SK-N-SH treated with all-trans-retinoic acid at 6 μM for 48 hours (cell line): ENCODE data around the gene CYP3A7.
"Not testable (repeated sequence)": the region's sequence is repeated elsewhere in the genome, so short reads cannot be mapped to it uniquely, and the experiment has no call there.

Source experiments
- ATAC-seq: fragments of 200-7000 bp; cut with Tn5 transposase; 3 replicates; pipeline ENCODE4 v1.9.1; 2020; ENCODE audit warnings: mild to moderate bottlenecking, moderate library complexity
- ARNTL ChIP-seq: fragments of 450-650 bp; formaldehyde crosslinking; IDR thresholded peaks from 2 replicates; pipeline ENCODE4 v1.5.0; 2020; ENCODE audit warnings: low read depth, mild to moderate bottlenecking, moderate library complexity, borderline replicate concordance
- BACH2 ChIP-seq: fragments of 250-450 bp; sonication (Bioruptor Pico); IDR thresholded peaks from 2 replicates; pipeline ENCODE4 v1.9.0; 2021; ENCODE audit warnings: mild to moderate bottlenecking, borderline replicate concordance
- CREB5 ChIP-seq: fragments of 250-450 bp; sonication (Bioruptor Pico); IDR thresholded peaks from 2 replicates; pipeline ENCODE4 v1.5.1; 2020; ENCODE audit warnings: low read depth, mild to moderate bottlenecking, moderate library complexity
- CSDC2 ChIP-seq: fragments of 250-450 bp; sonication (Bioruptor Pico); IDR thresholded peaks from 2 replicates; pipeline ENCODE4 v1.5.0; 2020; ENCODE audit warnings: mild to moderate bottlenecking, moderate library complexity
- CSRNP3 ChIP-seq: fragments of 250-450 bp; sonication (Bioruptor Pico); IDR thresholded peaks from 2 replicates; pipeline ENCODE4 v1.5.1; 2021; ENCODE audit warnings: mild to moderate bottlenecking, moderate library complexity
- ESRRG ChIP-seq: fragments of 250-450 bp; sonication (Bioruptor Pico); IDR thresholded peaks from 2 replicates; pipeline ENCODE4 v1.6.1; 2021; ENCODE audit warnings: mild to moderate bottlenecking
- GLIS3 ChIP-seq: fragments of 250-450 bp; sonication (Bioruptor Pico); IDR thresholded peaks from 2 replicates; pipeline ENCODE4 v1.5.0; 2020; ENCODE audit warnings: mild to moderate bottlenecking, moderate library complexity
- ISL1 ChIP-seq: fragments of 250-450 bp; sonication (Bioruptor Pico); IDR thresholded peaks from 2 replicates; pipeline ENCODE4 v2.1.2; 2022; ENCODE audit warnings: mild to moderate bottlenecking, moderate library complexity
- OSR1 ChIP-seq: fragments of 250-450 bp; sonication (Bioruptor Pico); IDR thresholded peaks from 2 replicates; pipeline ENCODE4 v1.8.0; 2022; ENCODE audit warnings: moderate library complexity, mild to moderate bottlenecking, inconsistent platforms
- PATZ1 ChIP-seq: fragments of 250-450 bp; sonication (Bioruptor Pico); IDR thresholded peaks from 2 replicates; pipeline ENCODE4 v1.8.0; 2020; ENCODE audit warnings: mild to moderate bottlenecking, moderate library complexity, borderline replicate concordance
- PPARA ChIP-seq: fragments of 250-450 bp; sonication (Bioruptor Pico); IDR thresholded peaks from 2 replicates; pipeline ENCODE4 v1.5.0; 2020; ENCODE audit warnings: mild to moderate bottlenecking, borderline replicate concordance
- RARB ChIP-seq: fragments of 250-450 bp; sonication (Bioruptor Pico); IDR thresholded peaks from 2 replicates; pipeline ENCODE4 v1.8.0; 2021; ENCODE audit warnings: mild to moderate bottlenecking, moderate library complexity
- SNAI2 ChIP-seq: fragments of 250-450 bp; sonication (Bioruptor Pico); IDR thresholded peaks from 2 replicates; pipeline ENCODE4 v1.5.0; 2020; ENCODE audit warnings: mild to moderate bottlenecking, moderate library complexity
- TCF4 ChIP-seq: fragments of 250-450 bp; sonication (Bioruptor Pico); IDR thresholded peaks from 2 replicates; pipeline ENCODE4 v1.8.0; 2021; ENCODE audit warnings: mild to moderate bottlenecking, moderate library complexity, borderline replicate concordance
- TOX ChIP-seq: fragments of 250-450 bp; sonication (Bioruptor Pico); IDR thresholded peaks from 2 replicates; pipeline ENCODE4 v1.8.0; 2021; ENCODE audit warnings: mild to moderate bottlenecking, moderate library complexity, borderline replicate concordance
- ZC3H10 ChIP-seq: fragments of 250-450 bp; sonication (Bioruptor Pico); IDR thresholded peaks from 2 replicates; pipeline ENCODE4 v1.5.1; 2021; ENCODE audit warnings: mild to moderate bottlenecking, moderate library complexity
- ZFP30 ChIP-seq: fragments of 450-650 bp; formaldehyde crosslinking; IDR thresholded peaks from 2 replicates; pipeline ENCODE4 v1.5.0; 2022; ENCODE audit warnings: mild to moderate bottlenecking, moderate library complexity
- ZNF565 ChIP-seq: fragments of 450-650 bp; formaldehyde crosslinking; conservative IDR thresholded peaks from 2 replicates; pipeline ENCODE4 v1.5.0; 2020; ENCODE audit warnings: low read depth, mild to moderate bottlenecking, moderate library complexity
- ZNF70 ChIP-seq: fragments of 450-650 bp; formaldehyde crosslinking; IDR thresholded peaks from 2 replicates; pipeline ENCODE4 v1.5.0; 2020; ENCODE audit warnings: mild to moderate bottlenecking, moderate library complexity
- ZNF8 ChIP-seq: fragments of 450-650 bp; formaldehyde crosslinking; IDR thresholded peaks from 2 replicates; pipeline ENCODE4 v1.5.0; 2020; ENCODE audit warnings: mild to moderate bottlenecking, moderate library complexity
- TF ChIP-seq, protein P1 (sequence below): fragments of 250-450 bp; sonication (Bioruptor Pico); IDR thresholded peaks from 2 replicates; pipeline ENCODE4 v1.8.0; 2021; ENCODE audit warnings: low read depth, mild to moderate bottlenecking, moderate library complexity, borderline replicate concordance

Gene CYP3A7

GRCh38 chr7:99762680-99763327 is 27.8 kb upstream of the CYP3A7 start:
- no peak for TF ChIP-seq PPARA (CRISPR knock-in tag)
- TF ChIP-seq RARB (CRISPR knock-in tag) = no peak
- TF ChIP-seq OSR1 (CRISPR knock-in tag) = no peak
- TF ChIP-seq GLIS3 = no peak
- ATAC-seq = peak; percentile 56; the same call in 2 of the 3 replicates

- no peak for ATAC-seq
- TF ChIP-seq ZC3H10 (CRISPR knock-in tag) (no peak), ZNF70 (CRISPR knock-in tag) (no peak)
These were observed 20.1 kb upstream of the CYP3A7 start for GRCh38 chr7:99755085-99755484.

DNA sequence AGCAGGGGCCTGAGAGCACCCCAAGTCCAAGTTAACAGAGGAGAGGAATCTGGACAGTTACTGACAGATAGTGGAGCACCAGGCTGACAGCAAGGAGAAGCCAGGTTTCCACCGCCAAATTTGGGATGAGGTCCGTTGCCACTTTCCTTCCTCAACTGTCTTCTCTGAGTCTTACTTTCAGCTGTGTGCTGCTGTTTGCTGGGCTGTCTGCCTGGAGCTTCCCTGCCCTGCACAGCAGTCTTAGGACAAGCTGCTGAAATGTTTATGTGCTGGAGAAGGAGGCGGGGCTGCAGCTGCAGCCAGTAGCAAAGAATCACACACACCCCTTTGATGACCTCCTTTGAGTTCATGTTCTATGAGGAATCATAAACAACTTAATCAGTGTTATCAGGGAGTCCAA is 17.4 kb upstream of the CYP3A7 start:
- peak; percentile 40; the same call in 2 of the 3 replicates for ATAC-seq
- TF ChIP-seq ZNF8 (CRISPR knock-in tag) (no peak), PPARA (CRISPR knock-in tag) (no peak), ESRRG (CRISPR knock-in tag) (no peak), ARNTL (CRISPR knock-in tag) (no peak), SNAI2 (CRISPR knock-in tag) (no peak)
- TF ChIP-seq, protein P1, sequence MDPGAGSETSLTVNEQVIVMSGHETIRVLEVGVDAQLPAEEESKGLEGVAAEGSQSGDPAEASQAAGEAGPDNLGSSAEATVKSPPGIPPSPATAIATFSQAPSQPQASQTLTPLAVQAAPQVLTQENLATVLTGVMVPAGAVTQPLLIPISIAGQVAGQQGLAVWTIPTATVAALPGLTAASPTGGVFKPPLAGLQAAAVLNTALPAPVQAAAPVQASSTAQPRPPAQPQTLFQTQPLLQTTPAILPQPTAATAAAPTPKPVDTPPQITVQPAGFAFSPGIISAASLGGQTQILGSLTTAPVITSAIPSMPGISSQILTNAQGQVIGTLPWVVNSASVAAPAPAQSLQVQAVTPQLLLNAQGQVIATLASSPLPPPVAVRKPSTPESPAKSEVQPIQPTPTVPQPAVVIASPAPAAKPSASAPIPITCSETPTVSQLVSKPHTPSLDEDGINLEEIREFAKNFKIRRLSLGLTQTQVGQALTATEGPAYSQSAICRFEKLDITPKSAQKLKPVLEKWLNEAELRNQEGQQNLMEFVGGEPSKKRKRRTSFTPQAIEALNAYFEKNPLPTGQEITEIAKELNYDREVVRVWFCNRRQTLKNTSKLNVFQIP (CRISPR knock-in tag) = no peak

DNA sequence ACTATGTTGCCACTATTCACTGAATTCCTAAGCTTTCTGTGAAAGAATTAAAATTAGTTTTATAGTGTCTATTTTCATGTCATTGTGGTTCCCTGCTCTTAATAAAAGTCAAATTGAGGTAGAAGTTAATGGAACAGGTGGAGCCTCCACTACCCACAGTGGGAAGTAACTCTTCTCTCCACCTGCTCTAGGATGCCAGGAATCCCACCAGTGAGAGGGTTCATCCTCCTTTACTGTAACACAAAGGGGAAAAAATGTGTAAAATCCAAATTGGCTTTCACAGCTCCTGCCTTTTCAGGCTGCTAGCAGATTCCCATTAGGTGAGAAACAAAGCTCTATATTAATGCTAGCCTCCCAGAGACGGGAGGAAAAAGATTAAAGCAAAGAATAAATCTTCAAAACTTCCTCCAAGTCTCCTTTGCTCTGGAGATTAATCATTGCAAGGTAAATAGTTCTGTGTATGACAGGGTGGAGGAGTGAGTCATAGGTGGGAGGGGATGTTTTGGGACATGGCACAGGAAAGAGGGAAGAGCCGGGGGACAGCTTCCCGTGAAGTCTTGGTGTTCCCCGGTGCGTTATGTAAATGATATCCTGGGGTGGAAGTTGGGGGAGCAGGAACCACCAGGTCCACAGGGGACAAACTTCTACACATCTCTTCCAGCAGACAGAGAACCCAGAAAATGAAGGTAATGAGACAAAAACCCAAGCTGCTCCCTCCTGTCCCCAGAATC is 16.5 kb upstream of the CYP3A7 start:
- not testable (repeated sequence) for ATAC-seq

- TF ChIP-seq CSRNP3 (CRISPR knock-in tag) = no peak
- no peak for TF ChIP-seq ZNF70 (CRISPR knock-in tag)
- TF ChIP-seq ZNF8 (CRISPR knock-in tag) = no peak
- TF ChIP-seq ARNTL (CRISPR knock-in tag) = no peak
- no peak for TF ChIP-seq GLIS3
- no peak for TF ChIP-seq TCF4
- no peak for TF ChIP-seq CSDC2 (CRISPR knock-in tag)
- no peak for TF ChIP-seq ZC3H10 (CRISPR knock-in tag)
- TF ChIP-seq PATZ1 = no peak
- TF ChIP-seq RARB (CRISPR knock-in tag) = no peak
- no peak for TF ChIP-seq BACH2 (CRISPR knock-in tag)
- TF ChIP-seq ZFP30 (CRISPR knock-in tag) = no peak
- TF ChIP-seq, protein P1 (CRISPR knock-in tag) = no peak
- TF ChIP-seq ISL1 (CRISPR knock-in tag) = no peak
- TF ChIP-seq ZNF565 (CRISPR knock-in tag) = no peak
- no peak for TF ChIP-seq PPARA (CRISPR knock-in tag)
- TF ChIP-seq CREB5 (CRISPR knock-in tag) = no peak
- TF ChIP-seq TOX (CRISPR knock-in tag) = no peak
- ATAC-seq = no peak
These were observed 14.0 kb upstream of the CYP3A7 start for GRCh38 chr7:99748846-99749579.

DNA sequence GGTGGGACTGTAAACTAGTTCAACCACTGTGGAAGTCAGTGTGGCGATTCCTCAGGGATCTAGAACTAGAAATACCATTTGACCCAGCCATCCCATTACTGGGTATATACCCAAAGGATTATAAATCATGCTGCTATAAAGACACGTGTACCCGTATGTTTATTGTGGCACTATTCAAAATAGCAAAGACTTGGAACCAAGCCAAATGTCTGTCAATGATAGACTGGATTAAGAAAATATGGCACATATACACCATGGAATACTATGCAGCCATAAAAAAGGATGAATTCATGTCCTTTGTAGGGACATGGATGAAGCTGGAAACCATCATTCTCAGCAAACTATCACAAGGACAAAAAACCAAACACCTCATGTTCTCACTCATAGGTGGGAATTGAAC is 11.9 kb upstream of the CYP3A7 start:
- not testable (repeated sequence) for ATAC-seq

GRCh38 chr7:99745395-99745794 is 10.4 kb upstream of the CYP3A7 start:
- not testable (repeated sequence) for ATAC-seq
